NCI-H2227 (cell line): Measurements from ENCODE around the gene RAB7A.
"Not testable (repeated sequence)": the region's sequence is repeated elsewhere in the genome, so short reads cannot be mapped to it uniquely, and the experiment has no call there.

Experiments
- DNase-seq: peaks from one replicate; lab custom pipeline; 2025; ENCODE audit not compliant: unreplicated experiment; lab: John Stamatoyannopoulos, UW

The RAB7A gene

GRCh38 chr3:128749561-128749960, 23.6 kb downstream of the RAB7A start:
- not testable (repeated sequence) for DNase-seq

DNA sequence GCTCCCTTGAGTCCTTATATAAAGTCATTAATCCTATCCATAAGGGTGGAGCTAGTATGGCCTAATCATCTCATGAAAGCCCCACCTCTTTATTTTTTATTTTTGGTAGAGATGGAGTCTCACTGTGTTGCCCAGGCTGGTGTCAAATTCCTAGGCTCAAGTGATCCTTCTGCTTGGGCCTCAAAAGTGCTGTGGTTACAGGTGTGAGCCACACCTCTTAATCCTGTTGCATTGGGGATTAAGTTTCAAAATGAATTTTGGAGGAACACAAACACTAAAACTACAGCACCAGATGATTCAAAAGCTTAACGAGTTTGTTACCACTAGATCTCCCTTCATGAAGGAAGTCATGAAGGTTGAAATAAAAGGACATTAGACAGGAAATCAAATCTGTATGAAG, 27.7 kb downstream of the RAB7A start:
- no peak for DNase-seq

GRCh38 chr3:128760042-128760441, 34.1 kb downstream of the RAB7A start:
- no peak for DNase-seq

DNA sequence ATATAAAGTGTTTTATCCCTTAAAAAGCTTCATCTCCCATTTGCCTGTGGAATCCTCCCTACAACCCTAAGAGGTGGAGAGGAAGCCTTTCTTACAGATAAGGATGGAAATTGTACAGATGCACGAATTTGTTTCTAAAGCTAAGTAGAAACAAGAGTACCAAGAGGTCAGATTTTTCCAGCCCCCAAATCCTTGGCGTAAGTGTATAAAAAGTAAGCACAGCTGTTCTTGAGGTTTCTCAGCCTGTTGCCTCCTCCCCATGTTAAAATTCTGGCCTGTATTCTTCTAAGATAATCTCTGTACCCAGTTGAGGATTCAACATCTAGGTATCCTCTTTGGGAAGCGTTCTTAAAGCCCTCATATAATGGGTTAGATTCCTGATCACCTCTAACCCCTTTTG, 34.9 kb downstream of the RAB7A start:
- no peak for DNase-seq

DNA sequence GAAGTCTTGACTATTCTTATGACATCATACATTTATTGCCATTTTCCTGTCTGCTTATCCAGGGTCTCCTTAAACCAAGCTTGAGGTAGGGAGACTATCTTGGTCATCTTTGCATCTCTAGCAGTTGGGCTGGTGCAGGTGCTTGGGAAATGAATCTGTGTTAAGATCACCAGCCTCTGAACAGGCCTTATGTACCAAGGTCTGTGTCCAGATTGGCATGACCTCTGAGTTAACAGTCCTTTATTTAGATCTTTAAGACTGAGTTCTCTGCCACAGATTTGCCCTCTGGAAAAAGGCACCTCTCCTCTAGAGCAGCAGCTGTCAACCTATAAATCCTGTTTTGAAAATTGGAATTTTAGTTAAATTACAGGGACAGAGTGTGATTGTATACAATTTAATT, 35.4 kb downstream of the RAB7A start:
- no peak for DNase-seq

DNA sequence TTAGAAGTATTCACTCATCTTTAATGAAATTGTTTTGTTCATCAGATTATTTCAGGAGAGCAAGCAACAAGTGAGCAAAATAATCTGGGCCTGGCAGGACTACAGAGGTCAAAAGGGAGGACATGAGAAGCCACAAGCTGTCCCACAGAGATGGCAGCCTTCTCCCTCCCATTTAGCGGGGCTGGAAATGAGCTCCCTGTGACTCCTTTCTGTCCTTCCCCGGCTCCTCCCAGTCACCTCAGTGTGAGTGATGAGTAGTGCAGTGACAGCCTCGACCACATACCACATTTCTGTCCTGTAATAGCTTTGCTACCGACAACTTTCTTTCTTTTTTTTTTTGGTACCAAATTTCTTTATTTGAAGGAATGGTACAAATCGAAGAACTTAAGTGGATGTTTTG, 38.0 kb downstream of the RAB7A start:
- DNase-seq: no peak

DNA sequence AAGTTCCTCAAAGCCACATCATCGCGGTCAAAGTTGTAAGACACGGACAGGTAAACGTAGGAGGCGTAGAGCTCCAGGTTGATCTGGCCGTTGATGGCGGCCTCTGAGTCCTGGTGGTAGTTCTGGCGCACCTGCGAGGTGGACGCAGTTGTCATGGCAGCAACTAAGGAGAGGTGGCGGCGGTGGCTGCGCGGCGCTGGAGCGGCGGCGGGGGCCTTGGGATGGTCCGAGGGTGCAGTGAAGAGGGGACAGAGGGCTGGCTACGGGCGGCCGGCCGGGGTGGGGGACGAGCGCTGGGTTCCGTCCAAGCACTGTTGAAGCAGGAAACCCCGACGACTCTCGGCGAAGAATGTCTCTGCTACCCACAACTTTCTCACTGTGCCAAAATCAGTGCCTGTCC, 38.9 kb downstream of the RAB7A start:
- no peak for DNase-seq

DNA sequence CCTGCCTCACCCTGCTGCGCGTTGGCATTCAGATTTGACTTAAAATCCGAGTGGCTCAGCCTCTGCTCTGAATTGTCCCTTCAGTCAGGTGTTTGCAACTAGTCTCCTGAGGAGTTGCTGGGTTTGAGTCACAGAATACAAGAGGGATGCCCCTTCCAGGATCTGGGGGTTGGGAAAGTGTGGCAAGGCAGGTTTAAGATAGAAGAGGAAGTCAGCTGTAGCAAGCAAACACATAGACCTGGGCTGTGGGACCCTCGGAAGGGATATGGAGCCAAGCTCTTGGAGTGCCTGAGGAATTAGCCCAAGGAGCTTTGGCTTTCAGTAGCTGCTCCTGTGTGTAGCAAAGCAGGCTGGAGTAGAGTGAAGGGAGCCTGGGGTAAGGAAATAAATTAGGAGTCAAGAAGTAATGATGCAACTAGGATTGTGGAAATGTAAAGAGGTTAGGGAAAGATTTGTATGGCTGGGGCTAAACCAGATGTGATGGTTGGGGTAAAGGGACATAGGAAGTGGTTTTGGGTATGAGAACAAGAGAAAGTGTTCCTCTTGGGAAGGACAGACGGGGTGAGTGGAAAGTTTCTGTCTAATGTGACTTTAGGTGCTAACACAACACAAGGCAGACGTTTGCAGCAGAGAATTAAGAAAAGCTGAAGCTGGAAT, 41.2 kb downstream of the RAB7A start:
- no peak for DNase-seq

DNA sequence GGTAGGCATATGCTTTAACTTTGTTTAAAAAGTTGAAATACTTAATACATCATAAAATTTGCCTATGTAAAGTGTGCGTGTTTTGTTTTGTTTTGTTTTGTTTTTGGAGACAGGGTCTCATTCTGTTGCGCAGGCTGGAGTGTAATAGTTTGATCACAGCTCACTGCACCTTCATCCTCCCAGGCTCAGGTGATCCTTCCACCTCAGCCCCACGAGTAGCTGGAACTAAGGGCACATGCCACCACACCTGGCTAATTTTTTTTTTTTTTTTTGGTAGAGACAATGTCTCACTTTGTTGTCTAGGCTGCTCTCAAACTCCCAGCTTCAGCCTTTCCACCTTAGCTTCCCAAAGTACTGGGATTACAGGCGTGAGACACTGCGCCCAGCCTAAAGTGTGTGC, 42.5 kb downstream of the RAB7A start:
- no peak for DNase-seq

GRCh38 chr3:128770387-128770786, 44.4 kb downstream of the RAB7A start:
- DNase-seq: no peak

GRCh38 chr3:128773189-128773588, 47.2 kb downstream of the RAB7A start:
- DNase-seq: not testable (repeated sequence)

GRCh38 chr3:128773592-128773991, 47.6 kb downstream of the RAB7A start:
- DNase-seq: not testable (repeated sequence)

DNA sequence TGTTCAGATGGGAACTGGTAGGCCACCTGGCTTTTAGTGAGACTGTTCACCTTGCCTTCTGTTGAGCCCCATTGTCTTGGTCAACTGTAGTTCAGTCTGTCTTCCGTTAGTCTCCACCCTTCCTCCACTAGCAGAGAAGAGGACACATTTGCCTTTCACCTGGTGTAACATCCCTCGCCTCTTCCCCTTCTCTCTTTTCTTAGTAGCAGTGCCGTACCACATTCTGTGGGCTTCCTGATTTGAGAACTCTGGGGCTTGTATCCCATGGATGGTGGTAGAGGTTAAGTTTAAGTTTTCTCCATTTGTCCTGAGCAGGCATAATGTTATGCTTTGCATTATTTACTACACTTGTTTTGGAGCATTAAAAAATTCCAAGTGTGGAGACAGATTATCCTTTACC, 49.3 kb downstream of the RAB7A start:
- DNase-seq: no peak

- no peak for DNase-seq
These were observed 50.0 kb downstream of the RAB7A start for GRCh38 chr3:128775906-128776542.

GRCh38 chr3:128780101-128780837, 54.3 kb downstream of the RAB7A start:
- no peak for DNase-seq

- no peak for DNase-seq
These were observed 55.2 kb downstream of the RAB7A start for GRCh38 chr3:128781164-128781563.

GRCh38 chr3:128782282-128783146, 56.5 kb downstream of the RAB7A start:
- no peak for DNase-seq

GRCh38 chr3:128783774-128784173, 57.8 kb downstream of the RAB7A start:
- no peak for DNase-seq

- peak; percentile 39 for DNase-seq
These were observed 58.2 kb downstream of the RAB7A start for GRCh38 chr3:128784232-128784631.

- no peak for DNase-seq
These were observed 58.9 kb downstream of the RAB7A start for GRCh38 chr3:128784843-128785242.

DNA sequence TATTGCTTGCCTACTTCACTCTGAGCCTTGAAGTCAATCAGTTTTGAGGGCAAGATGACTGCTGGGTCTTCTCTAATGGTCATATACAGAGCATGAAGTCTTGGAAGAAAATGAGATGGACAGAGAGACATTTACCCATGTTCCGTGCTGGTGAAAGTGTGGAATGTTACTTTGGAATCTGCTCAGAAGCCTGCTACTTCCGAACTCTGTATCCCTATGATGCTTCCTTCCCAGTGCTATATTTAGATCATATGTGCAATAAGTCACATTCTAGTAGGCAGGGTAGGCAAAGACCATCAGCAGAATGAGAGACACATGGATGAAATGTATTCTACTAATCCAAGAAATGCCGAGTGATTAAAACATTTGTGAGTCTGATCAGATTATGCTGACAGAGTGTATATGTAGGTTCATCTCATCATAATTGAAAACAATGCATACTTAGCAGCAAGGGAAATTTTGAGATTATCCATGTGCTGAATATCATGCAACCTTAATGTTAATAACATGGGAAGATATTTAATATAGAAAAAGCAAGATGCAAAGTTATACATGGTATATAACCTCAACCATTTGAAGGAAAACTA, 60.5 kb downstream of the RAB7A start:
- DNase-seq: no peak
